Measurements from ENCODE around the gene PADI1. TPM values are rescaled to one million over a fixed set of nuclear protein-coding genes. Genes with fewer than 3 reads are reported as not detected.

PADI1 gene
- total RNA-seq, 1 experiment from 2014 or later, result 0.37 TPM

GRCh38 chr1:17173217-17173616 is 31.7 kb upstream of the PADI1 start (continued):
- TF ChIP-seq ZBTB33 (IDR thresholded peaks at IDR 0.05; ENCODE audit: extremely low read depth, insufficient replicate concordance, low read length) (no peak), POLR2AphosphoS5 (IDR thresholded peaks at IDR 0.05; ENCODE audit: low read depth, low read length) (no peak)

- intact Hi-C loops (cut with micrococcal nuclease), result no loop called here
- Histone ChIP-seq H3K4me1 (ENCODE audit: control insufficient read depth in 1 of 2, insufficient read depth in 2 of 2, low read length in 2 of 2) (peaks cover 0 to 4% of the 10 kb centered on the region in 2 experiments; a peak in 1 of 4 replicates), H3K36me3 (ENCODE audit: control insufficient read depth in 1 of 2, insufficient read depth in 2 of 2, low read length in 2 of 2) (no peaks in the 10 kb centered on the region), H3K4me3 (replicated peaks in 1 of 2; ENCODE audit: low read depth in 1 of 2, low read length in 2 of 2) (no peak overlapping the region), H3K9me3 (ENCODE audit: control insufficient read depth in 1 of 2, insufficient read depth in 1 of 2, low read depth in 1 of 2, low read length in 2 of 2) (no peaks in the 10 kb centered on the region), H3K9me2 (ENCODE audit: insufficient read depth) (no peaks in the 10 kb centered on the region), H3K27ac (ENCODE audit: low read depth, low read length) (no peak overlapping the region), H3K4me2 (ENCODE audit: low read length) (no peak overlapping the region), H4K20me1 (ENCODE audit: insufficient read depth) (no peaks in the 10 kb centered on the region), H3K27me3 (ENCODE audit: insufficient read depth, low read length) (no peaks in the 10 kb centered on the region), H3K9ac (ENCODE audit: low read length) (no peak overlapping the region), H3K79me2 (ENCODE audit: insufficient read depth, low read length) (no peaks in the 10 kb centered on the region), H2AFZ (ENCODE audit: low read depth, low read length, poor library complexity, severe bottlenecking) (peak overlapping the region; percentile 23)
- no peak for TF ChIP-seq TCF7L2 (IDR thresholded peaks at IDR 0.05; ENCODE audit: borderline replicate concordance, extremely low read depth, insufficient read depth, insufficient read length)
- TF ChIP-seq CBX3 (IDR thresholded peaks at IDR 0.05; ENCODE audit: low read depth), result no peak
- TF ChIP-seq POLR2A (IDR thresholded peaks at IDR 0.05; ENCODE audit: borderline replicate concordance, extremely low read depth, insufficient read depth, insufficient read length), result no peak
- no peak for TF ChIP-seq MAX (IDR thresholded peaks at IDR 0.05)
- TF ChIP-seq EZH2 (IDR thresholded peaks at IDR 0.05), result no peak
- TF ChIP-seq SP1 (IDR thresholded peaks at IDR 0.05; ENCODE audit: low read depth), result no peak
- no peak for TF ChIP-seq SIN3A (IDR thresholded peaks at IDR 0.05; ENCODE audit: low read depth)
- TF ChIP-seq SRF (IDR thresholded peaks at IDR 0.05; ENCODE audit: low read depth), result no peak
- no peak for TF ChIP-seq ATF3 (IDR thresholded peaks at IDR 0.05)
- TF ChIP-seq FOSL1 (IDR thresholded peaks at IDR 0.05; ENCODE audit: low read depth), result no peak
- TF ChIP-seq JUND (IDR thresholded peaks at IDR 0.05), result no peak
- no peak for TF ChIP-seq ZFX (IDR thresholded peaks at IDR 0.05)
- TF ChIP-seq CEBPB (IDR thresholded peaks at IDR 0.05; ENCODE audit: low read depth), result no peak
- TF ChIP-seq EZH2phosphoT487 (IDR thresholded peaks at IDR 0.05; ENCODE audit: borderline replicate concordance), result no peak
- DNase-seq (ENCODE audit: low read depth, low spot score), result no peak
- CTCF ChIA-PET, result no interaction called here
- POLR2A ChIA-PET, result interaction anchor here (0.9 kb wide), 1 partner anchor 24 kb away, joined by 3 read pairs; no protein-coding TSS in a partner anchor
- BruUV-seq (replicated peaks), result no TSS peak
- RAD21 ChIA-PET (ENCODE audit: low non-redundant PET in 1 of 2, low total read pairs in 2 of 2, uncharacterized antibody in 2 of 2, unreplicated experiment in 2 of 2), result no interaction called here
- no peak for ATAC-seq
These were observed 28.4 kb upstream of the PADI1 start for GRCh38 chr1:17176306-17177061.
